Central memory CD8-positive, alpha-beta T cell (primary cell): Measurements from ENCODE around the gene THAP3.

Experiments
- ATAC-seq: fragments of 150-1000 bp; cut with Tn5 transposase; replicated peaks from 2 replicates; pipeline ENCODE4 v1.10.0; 2022; ENCODE audit warnings: mild to moderate bottlenecking, moderate FRiP score, moderate number of reproducible peaks; ENCODE audit not compliant: poor library complexity, severe bottlenecking; ENCODE audit errors: extremely low read depth
- DNase-seq, 2 donors: peaks; one replicate each; pipeline ENCODE4 v3.0.0; 2021; ENCODE audit warnings: low spot score in 2 of 2
- H3K27ac Mint-ChIP-seq: one replicate; pipeline ENCODE4 v1.8.0; 2022; ENCODE audit warnings: low read depth, mild to moderate bottlenecking, moderate library complexity, mixed read lengths
- H3K27me3 Mint-ChIP-seq: one replicate; pipeline ENCODE4 v1.8.0; 2022; ENCODE audit warnings: mixed read lengths
- H3K36me3 Mint-ChIP-seq: one replicate; pipeline ENCODE4 v1.8.0; 2022; ENCODE audit warnings: mild to moderate bottlenecking, moderate library complexity, mixed read lengths; ENCODE audit not compliant: insufficient read depth
- H3K4me1 Mint-ChIP-seq: one replicate; pipeline ENCODE4 v1.8.0; 2022; ENCODE audit warnings: mixed read lengths
- H3K4me3 Mint-ChIP-seq: one replicate; pipeline ENCODE4 v1.8.0; 2022; ENCODE audit warnings: mild to moderate bottlenecking, moderate library complexity, mixed read lengths
- H3K9me3 Mint-ChIP-seq: one replicate; pipeline ENCODE4 v1.8.0; 2022; ENCODE audit warnings: mixed read lengths

Gene THAP3

GRCh38 chr1:6585081-6585722 lies 39.5 kb upstream of the THAP3 start:
- ATAC-seq (no peak), DNase-seq (no peak)
- no peaks in the 10 kb centered on the region for H3K9me3 Mint-ChIP-seq
- no peaks in the 10 kb centered on the region for H3K27me3 Mint-ChIP-seq
- peaks cover 35% of the 10 kb centered on the region for H3K4me1 Mint-ChIP-seq
- H3K27ac Mint-ChIP-seq, result peak overlapping the region; percentile 29
- peaks cover 18% of the 10 kb centered on the region for H3K36me3 Mint-ChIP-seq
- no peak overlapping the region for H3K4me3 Mint-ChIP-seq

- H3K9me3 Mint-ChIP-seq, result no peaks in the 10 kb centered on the region
- H3K4me3 Mint-ChIP-seq, result no peak overlapping the region
- no peak for DNase-seq
- no peaks in the 10 kb centered on the region for H3K27me3 Mint-ChIP-seq
- peaks cover 15% of the 10 kb centered on the region for H3K36me3 Mint-ChIP-seq
- H3K27ac Mint-ChIP-seq, result no peak overlapping the region
- ATAC-seq, result no peak
- H3K4me1 Mint-ChIP-seq, result peaks cover 29% of the 10 kb centered on the region
These were observed 38.8 kb upstream of the THAP3 start for GRCh38 chr1:6585841-6586240.

GRCh38 chr1:6586404-6586816 lies 38.3 kb upstream of the THAP3 start:
- Mint-ChIP-seq H3K27me3 (no peaks in the 10 kb centered on the region), H3K4me3 (no peak overlapping the region), H3K9me3 (no peaks in the 10 kb centered on the region), H3K4me1 (peaks cover 23% of the 10 kb centered on the region), H3K27ac (no peak overlapping the region), H3K36me3 (peaks cover 15% of the 10 kb centered on the region)
- DNase-seq (no peak), ATAC-seq (no peak)

GRCh38 chr1:6587261-6588005 lies 37.2 kb upstream of the THAP3 start:
- no peak for DNase-seq
- Mint-ChIP-seq H3K36me3 (peaks cover 14% of the 10 kb centered on the region), H3K4me1 (peaks cover 14% of the 10 kb centered on the region), H3K9me3 (no peaks in the 10 kb centered on the region), H3K27ac (no peak overlapping the region), H3K27me3 (no peaks in the 10 kb centered on the region), H3K4me3 (no peak overlapping the region)
- ATAC-seq, result no peak

GRCh38 chr1:6588128-6588892 lies 36.4 kb upstream of the THAP3 start:
- Mint-ChIP-seq H3K27ac (no peak overlapping the region), H3K9me3 (no peaks in the 10 kb centered on the region), H3K27me3 (no peaks in the 10 kb centered on the region), H3K36me3 (peaks cover 19% of the 10 kb centered on the region), H3K4me3 (no peak overlapping the region), H3K4me1 (peaks cover 12% of the 10 kb centered on the region)
- ATAC-seq (no peak), DNase-seq (no peak)

GRCh38 chr1:6588893-6589520 lies 35.7 kb upstream of the THAP3 start:
- Mint-ChIP-seq H3K9me3 (no peaks in the 10 kb centered on the region), H3K4me3 (no peak overlapping the region)

GRCh38 chr1:6590046-6590445 lies 34.6 kb upstream of the THAP3 start:
- DNase-seq, result no peak
- H3K4me3 Mint-ChIP-seq, result no peak overlapping the region
- no peak overlapping the region for H3K27ac Mint-ChIP-seq

More at GRCh38 chr1:6588893-6589520, 35.7 kb upstream of the THAP3 start:
- no peak for ATAC-seq
- peaks cover 12% of the 10 kb centered on the region for H3K4me1 Mint-ChIP-seq
- H3K27ac Mint-ChIP-seq, result no peak overlapping the region
- H3K36me3 Mint-ChIP-seq, result peaks cover 19% of the 10 kb centered on the region
- no peaks in the 10 kb centered on the region for H3K27me3 Mint-ChIP-seq
- no peak for DNase-seq

GRCh38 chr1:6591222-6591621 lies 33.4 kb upstream of the THAP3 start:
- Mint-ChIP-seq H3K27me3 (no peaks in the 10 kb centered on the region), H3K36me3 (peaks cover 30% of the 10 kb centered on the region), H3K27ac (peak overlapping the region; percentile 25), H3K4me3 (no peak overlapping the region), H3K9me3 (no peaks in the 10 kb centered on the region), H3K4me1 (peaks cover 13% of the 10 kb centered on the region)
- ATAC-seq, result no peak
- DNase-seq, result no peak

More at GRCh38 chr1:6590046-6590445, 34.6 kb upstream of the THAP3 start:
- H3K27me3 Mint-ChIP-seq, result no peaks in the 10 kb centered on the region
- H3K4me1 Mint-ChIP-seq, result peaks cover 5% of the 10 kb centered on the region
- ATAC-seq, result no peak
- H3K9me3 Mint-ChIP-seq, result no peaks in the 10 kb centered on the region
- H3K36me3 Mint-ChIP-seq, result peaks cover 21% of the 10 kb centered on the region

- DNase-seq (no peak), ATAC-seq (no peak)
- H3K4me1 Mint-ChIP-seq, result peaks cover 13% of the 10 kb centered on the region
- H3K36me3 Mint-ChIP-seq, result peaks cover 34% of the 10 kb centered on the region
- peak overlapping the region; percentile 25 for H3K27ac Mint-ChIP-seq
- H3K27me3 Mint-ChIP-seq, result no peaks in the 10 kb centered on the region
- H3K9me3 Mint-ChIP-seq, result no peaks in the 10 kb centered on the region
- no peak overlapping the region for H3K4me3 Mint-ChIP-seq
These were observed 33.0 kb upstream of the THAP3 start for GRCh38 chr1:6591644-6592043.

GRCh38 chr1:6592441-6592840 lies 32.2 kb upstream of the THAP3 start:
- H3K27me3 Mint-ChIP-seq, result no peaks in the 10 kb centered on the region
- H3K36me3 Mint-ChIP-seq, result peaks cover 38% of the 10 kb centered on the region
- no peak overlapping the region for H3K4me3 Mint-ChIP-seq
- DNase-seq (no peak), ATAC-seq (no peak)
- H3K4me1 Mint-ChIP-seq, result peaks cover 13% of the 10 kb centered on the region
- no peaks in the 10 kb centered on the region for H3K9me3 Mint-ChIP-seq
- H3K27ac Mint-ChIP-seq, result no peak overlapping the region

- Mint-ChIP-seq H3K4me3 (no peak overlapping the region), H3K4me1 (peaks cover 13% of the 10 kb centered on the region), H3K36me3 (peaks cover 38% of the 10 kb centered on the region), H3K9me3 (no peaks in the 10 kb centered on the region), H3K27ac (no peak overlapping the region), H3K27me3 (no peaks in the 10 kb centered on the region)
- ATAC-seq (no peak), DNase-seq (no peak)
These were observed 31.6 kb upstream of the THAP3 start for GRCh38 chr1:6592865-6593593.

- Mint-ChIP-seq H3K4me3 (no peak overlapping the region), H3K27ac (no peak overlapping the region), H3K4me1 (peaks cover 13% of the 10 kb centered on the region)
These were observed 30.9 kb upstream of the THAP3 start for GRCh38 chr1:6593810-6594209.

More at GRCh38 chr1:6593810-6594209, 30.9 kb upstream of the THAP3 start:
- no peak for DNase-seq
- H3K9me3 Mint-ChIP-seq, result no peaks in the 10 kb centered on the region
- ATAC-seq, result no peak
- H3K27me3 Mint-ChIP-seq, result no peaks in the 10 kb centered on the region
- peaks cover 40% of the 10 kb centered on the region for H3K36me3 Mint-ChIP-seq
